Epithelial cell of proximal tubule (primary cell): ENCODE data around the gene PLD5. TPM values are rescaled to one million over a fixed set of nuclear protein-coding genes. Genes with fewer than 3 reads are reported as not detected.

Experiments used
- DNase-seq: peaks from one replicate; pipeline ENCODE4 v3.0.0-alpha.2; 2011; ENCODE audit warnings: low read depth
- H3K4me3 ChIP-seq: 2 replicates; pipeline ENCODE4 v1.5.1; 2011; ENCODE audit warnings: low read depth, mild to moderate bottlenecking, low read length
- total RNA-seq: library from RNA; depleted of rRNA; stranded (reverse); fragments of >200 nt; gene quantifications from 2 replicates; pipeline ENCODE4 v1.2.3, GENCODE V29; 2015
- TF ChIP-seq, protein P1 (sequence below): conservative IDR thresholded peaks from 2 replicates; pipeline ENCODE4 v1.5.1; 2012; ENCODE audit warnings: low read depth, mild to moderate bottlenecking, low read length

PLD5 gene
- total RNA-seq, 1 donor from 2014 or later = 3.7 TPM

DNA sequence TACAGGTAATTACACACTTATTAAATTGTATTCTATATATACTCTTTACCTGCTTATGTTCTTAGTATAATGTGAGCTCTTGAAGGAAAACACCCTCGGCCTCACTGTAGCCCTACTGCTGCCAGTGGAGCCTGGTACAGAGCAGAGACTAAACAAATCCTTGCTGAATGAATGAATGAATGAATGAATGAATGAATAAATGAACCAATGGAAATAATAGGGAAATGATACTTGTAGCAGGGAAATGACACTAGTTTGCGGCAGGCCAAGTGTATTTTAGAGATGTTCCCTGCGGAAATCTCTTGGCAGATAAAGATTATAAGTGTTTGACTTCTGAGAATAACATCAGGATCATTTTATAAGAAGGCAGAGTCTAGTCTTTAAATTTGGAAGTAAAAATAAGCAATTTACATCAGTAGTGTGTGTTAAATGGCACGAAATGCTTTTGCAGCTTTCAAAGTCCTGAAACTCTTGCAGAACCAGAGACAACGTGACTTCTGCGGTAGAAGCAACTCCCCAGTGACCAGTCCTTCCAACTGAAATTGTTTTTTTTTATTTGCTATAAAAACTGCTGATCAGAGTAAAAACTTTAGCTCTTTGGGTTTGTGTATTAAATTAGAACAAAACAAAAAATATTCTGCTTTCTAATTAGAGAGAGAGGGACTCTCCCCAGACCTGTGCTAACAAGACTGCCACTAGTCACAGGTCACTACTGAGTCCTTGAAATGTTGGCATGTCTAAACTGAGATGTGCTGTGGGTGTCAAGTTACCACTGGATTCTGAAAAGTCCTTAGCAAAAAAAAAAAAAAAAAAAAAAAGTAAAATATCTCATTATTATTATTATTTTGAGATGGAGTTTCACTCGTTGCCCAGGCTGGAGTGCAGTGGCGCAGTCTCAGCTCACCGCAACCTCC lies 326.3 kb downstream of the PLD5 start:
- DNase-seq = no peak
- TF ChIP-seq, protein P1, sequence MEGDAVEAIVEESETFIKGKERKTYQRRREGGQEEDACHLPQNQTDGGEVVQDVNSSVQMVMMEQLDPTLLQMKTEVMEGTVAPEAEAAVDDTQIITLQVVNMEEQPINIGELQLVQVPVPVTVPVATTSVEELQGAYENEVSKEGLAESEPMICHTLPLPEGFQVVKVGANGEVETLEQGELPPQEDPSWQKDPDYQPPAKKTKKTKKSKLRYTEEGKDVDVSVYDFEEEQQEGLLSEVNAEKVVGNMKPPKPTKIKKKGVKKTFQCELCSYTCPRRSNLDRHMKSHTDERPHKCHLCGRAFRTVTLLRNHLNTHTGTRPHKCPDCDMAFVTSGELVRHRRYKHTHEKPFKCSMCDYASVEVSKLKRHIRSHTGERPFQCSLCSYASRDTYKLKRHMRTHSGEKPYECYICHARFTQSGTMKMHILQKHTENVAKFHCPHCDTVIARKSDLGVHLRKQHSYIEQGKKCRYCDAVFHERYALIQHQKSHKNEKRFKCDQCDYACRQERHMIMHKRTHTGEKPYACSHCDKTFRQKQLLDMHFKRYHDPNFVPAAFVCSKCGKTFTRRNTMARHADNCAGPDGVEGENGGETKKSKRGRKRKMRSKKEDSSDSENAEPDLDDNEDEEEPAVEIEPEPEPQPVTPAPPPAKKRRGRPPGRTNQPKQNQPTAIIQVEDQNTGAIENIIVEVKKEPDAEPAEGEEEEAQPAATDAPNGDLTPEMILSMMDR = no peak

DNA sequence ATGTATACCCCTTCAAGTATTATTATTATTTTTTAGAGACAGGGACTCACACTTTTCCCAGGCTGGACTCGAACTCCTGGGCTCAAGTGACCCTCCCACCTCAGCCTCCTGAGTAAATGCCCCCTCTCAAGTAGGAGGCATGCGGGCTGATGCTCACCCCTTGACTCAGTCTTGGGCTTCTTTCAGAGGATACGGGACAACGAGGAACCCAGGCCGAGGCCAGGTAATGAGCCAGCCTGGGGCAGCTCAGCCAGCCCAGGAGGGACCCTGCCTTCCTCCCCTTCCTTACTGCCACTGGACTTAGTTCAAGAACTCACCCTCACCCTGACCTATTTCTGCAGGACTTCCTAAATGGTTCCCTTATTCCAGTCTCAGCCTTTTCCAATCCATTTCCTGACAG lies 327.6 kb downstream of the PLD5 start:
- no peak overlapping the region for H3K4me3 ChIP-seq
- TF ChIP-seq, protein P1 = no peak
- no peak for DNase-seq

More for the DNA sequence above, 326.3 kb downstream of the PLD5 start:
- no peak overlapping the region for H3K4me3 ChIP-seq

DNA sequence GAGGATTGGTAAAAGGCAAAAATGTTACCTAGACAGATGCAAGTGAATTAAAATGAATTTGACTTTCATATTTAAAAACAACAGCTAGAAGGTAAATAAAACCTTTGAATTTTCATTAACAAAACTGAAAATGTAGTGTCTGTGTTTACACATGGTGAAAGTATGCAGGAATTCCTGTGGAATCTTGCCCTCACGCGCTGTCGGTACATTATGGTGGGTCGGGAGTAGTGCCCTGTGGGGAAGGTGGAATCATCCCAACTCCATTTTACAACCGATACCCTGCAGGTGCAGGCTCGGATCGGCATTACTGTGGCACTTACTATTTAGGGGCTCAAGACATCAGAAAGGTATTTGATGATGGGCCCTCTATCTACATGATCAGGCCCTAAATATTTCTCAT lies 328.4 kb downstream of the PLD5 start:
- no peak overlapping the region for H3K4me3 ChIP-seq
- DNase-seq = no peak
- TF ChIP-seq, protein P1 = no peak

DNA sequence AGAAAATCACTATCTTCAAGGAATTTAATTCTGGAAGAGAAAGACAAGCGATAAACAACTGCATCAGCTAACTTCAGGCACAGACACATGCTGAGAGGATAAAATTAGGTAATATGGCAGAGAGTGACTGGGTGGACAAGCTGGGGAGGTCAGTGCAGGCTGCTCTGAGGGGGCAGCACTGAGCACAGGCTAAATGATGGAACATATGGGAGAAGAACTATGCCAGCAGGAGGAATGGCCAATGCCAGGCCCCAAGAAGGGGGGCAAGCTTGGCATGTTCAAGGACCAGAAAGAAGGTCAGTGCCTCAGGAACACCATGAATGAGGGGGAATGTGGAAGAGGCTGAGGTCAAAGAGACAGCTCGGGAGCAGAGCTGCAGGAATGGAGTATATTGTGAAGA lies 334.9 kb downstream of the PLD5 start:
- TF ChIP-seq, protein P1 = peak; percentile 23
- DNase-seq = no peak
- no peak overlapping the region for H3K4me3 ChIP-seq

DNA sequence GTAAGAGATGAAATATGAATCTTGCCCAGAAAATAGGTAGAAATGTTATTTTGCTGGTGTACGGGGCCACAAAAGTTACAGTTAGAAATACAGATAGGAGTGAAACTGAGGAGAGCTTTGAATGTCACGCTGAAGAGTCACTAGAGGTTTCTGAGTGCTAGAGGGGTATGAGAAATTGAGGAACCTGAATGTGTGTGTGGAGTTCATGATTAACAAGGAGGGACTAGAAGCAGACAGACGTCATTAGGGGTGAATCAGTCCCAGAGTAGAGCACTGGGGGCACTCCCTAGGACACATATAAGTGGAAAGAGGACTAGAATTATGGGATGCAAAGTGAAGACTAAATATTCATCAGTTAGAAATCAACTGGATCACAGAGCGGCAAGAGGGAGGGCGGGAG lies 336.7 kb downstream of the PLD5 start:
- no peak for DNase-seq
- H3K4me3 ChIP-seq = no peak overlapping the region
- TF ChIP-seq, protein P1 = no peak

DNA sequence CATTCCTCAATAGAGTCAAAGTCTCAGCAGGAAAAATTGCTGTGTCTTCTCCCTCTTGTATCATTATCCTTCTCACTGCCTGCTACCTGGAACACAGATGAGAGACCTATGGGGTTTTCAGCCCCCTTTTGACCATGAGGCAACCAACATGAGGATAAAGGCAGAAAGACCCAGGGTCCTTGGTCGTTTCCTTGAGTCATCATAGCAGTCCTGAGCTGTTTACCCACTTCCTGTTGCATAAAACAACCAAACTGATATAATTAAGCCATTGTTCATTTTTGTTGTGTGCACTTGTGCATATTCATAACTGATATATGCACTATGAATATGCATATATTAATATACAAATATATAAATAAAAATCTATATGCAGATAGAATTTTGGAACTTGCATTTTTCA lies 337.3 kb downstream of the PLD5 start:
- TF ChIP-seq, protein P1 = no peak
- H3K4me3 ChIP-seq = no peak overlapping the region
- DNase-seq = no peak

DNA sequence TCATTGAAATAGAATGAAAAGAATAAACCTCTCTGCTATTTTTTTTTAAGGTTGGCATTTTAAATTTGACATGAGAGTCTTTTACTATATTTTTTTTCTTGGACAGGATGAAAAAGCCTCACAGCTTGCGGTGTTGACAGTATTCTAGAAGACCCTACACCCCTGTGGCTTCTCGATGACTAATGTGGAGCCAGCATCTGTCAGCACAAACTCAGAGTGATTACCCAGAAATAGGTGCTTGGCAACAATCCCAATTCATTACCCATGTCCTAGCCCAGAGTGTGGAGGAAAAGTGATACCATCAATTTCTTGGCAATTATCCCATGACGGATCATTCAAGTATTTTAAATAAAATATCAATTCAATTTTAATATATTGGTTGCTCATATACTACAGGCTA lies 338.8 kb downstream of the PLD5 start:
- no peak for DNase-seq
- TF ChIP-seq, protein P1 = no peak
- H3K4me3 ChIP-seq = no peak overlapping the region
